Measurements from ENCODE around the gene ADRA2C. TPM values are rescaled to one million over a fixed set of nuclear protein-coding genes. Genes with fewer than 3 reads are reported as not detected.

Gene ADRA2C
- total RNA-seq, 2 experiments from 2014 or later = 0.21 TPM; not detected in 1

DNA sequence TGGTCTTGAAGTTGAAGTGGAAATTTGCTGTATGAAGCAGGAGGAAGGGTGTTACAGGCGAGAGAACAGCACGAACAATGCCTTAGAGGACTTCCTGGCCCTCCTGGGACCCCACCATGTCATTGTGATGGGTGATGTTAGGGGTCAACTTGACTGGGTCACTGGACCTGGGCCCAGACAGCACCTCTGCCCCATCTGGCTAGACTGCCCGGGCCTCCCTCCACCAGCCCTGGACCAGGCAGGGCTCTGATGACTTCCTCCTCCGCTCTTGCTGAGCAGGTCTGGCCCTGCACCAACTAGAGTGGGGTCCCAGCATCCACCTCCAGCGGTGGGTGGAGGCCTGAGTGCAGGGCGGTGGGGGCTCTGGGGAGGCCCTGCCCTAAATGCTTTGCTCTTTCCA is 48.9 kb upstream of the ADRA2C start:
- Histone ChIP-seq H3K4me3 (ENCODE audit: low read depth, low read length, poor library complexity, severe bottlenecking) (no peak overlapping the region), H3K27ac (ENCODE audit: low read depth, low read length, poor library complexity, severe bottlenecking) (no peak overlapping the region), H4K20me1 (ENCODE audit: insufficient read depth, low read length) (no peaks in the 10 kb centered on the region), H3K9me3 (ENCODE audit: low read length) (0 out of 2 replicates have a peak, but pooled peaks cover 6% of the 10 kb centered on the region), H3K9me2 (ENCODE audit: insufficient read depth, low read length) (no peaks in the 10 kb centered on the region), H3K4me2 (ENCODE audit: low read length) (no peak overlapping the region), H2AFZ (ENCODE audit: low read length) (no peak overlapping the region), H3K79me2 (ENCODE audit: insufficient read depth, low read depth, low read length) (no peaks in the 10 kb centered on the region), H3K4me1 (ENCODE audit: insufficient read depth, low read length, poor library complexity, severe bottlenecking) (no peaks in the 10 kb centered on the region), H3K36me3 (ENCODE audit: insufficient read depth, low read length) (no peaks in the 10 kb centered on the region)
- intact Hi-C loops (cut with micrococcal nuclease; ENCODE audit: unreplicated experiment) = no loop called here
- TF ChIP-seq, protein P1, sequence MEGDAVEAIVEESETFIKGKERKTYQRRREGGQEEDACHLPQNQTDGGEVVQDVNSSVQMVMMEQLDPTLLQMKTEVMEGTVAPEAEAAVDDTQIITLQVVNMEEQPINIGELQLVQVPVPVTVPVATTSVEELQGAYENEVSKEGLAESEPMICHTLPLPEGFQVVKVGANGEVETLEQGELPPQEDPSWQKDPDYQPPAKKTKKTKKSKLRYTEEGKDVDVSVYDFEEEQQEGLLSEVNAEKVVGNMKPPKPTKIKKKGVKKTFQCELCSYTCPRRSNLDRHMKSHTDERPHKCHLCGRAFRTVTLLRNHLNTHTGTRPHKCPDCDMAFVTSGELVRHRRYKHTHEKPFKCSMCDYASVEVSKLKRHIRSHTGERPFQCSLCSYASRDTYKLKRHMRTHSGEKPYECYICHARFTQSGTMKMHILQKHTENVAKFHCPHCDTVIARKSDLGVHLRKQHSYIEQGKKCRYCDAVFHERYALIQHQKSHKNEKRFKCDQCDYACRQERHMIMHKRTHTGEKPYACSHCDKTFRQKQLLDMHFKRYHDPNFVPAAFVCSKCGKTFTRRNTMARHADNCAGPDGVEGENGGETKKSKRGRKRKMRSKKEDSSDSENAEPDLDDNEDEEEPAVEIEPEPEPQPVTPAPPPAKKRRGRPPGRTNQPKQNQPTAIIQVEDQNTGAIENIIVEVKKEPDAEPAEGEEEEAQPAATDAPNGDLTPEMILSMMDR (conservative IDR thresholded peaks at IDR 0.05; ENCODE audit: low read length) = no peak
- no peak for TF ChIP-seq EZH2phosphoT487 (IDR thresholded peaks at IDR 0.05; ENCODE audit: borderline replicate concordance, low read depth, low read length)
- ChIA-PET POLR2A (no interaction called here), CTCF (ENCODE audit: unreplicated experiment) (no interaction called here)
- BruUV-seq (replicated peaks) = no TSS peak
- no peak for DNase-seq (ENCODE audit: low spot score)

DNA sequence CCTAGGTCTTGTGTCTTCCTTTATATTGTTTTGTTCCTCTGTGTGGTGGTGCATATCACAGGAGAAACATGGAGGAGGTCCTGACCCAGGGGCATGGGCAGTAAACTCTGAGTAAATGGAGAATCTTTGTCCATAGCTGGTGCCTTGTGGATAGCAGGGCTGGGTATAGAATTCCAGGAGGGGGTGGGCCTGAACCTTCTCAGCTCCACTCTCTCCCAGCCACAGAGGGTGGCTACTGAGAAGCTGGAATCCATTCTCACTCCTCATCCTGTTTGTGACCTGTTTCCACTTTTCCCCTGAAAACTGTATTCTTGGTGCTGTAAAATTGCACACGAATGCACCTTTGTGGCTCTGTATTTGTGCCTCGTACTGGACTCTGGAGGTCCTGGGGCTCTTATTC is 47.7 kb upstream of the ADRA2C start:
- Histone ChIP-seq H4K20me1 (ENCODE audit: insufficient read depth, low read length) (no peaks in the 10 kb centered on the region), H2AFZ (ENCODE audit: low read length) (no peak overlapping the region), H3K4me1 (ENCODE audit: insufficient read depth, low read length, poor library complexity, severe bottlenecking) (no peaks in the 10 kb centered on the region), H3K4me2 (ENCODE audit: low read length) (no peak overlapping the region), H3K27ac (ENCODE audit: low read depth, low read length, poor library complexity, severe bottlenecking) (no peak overlapping the region), H3K9me3 (ENCODE audit: low read length) (0 out of 2 replicates have a peak, but pooled peaks cover 6% of the 10 kb centered on the region), H3K79me2 (ENCODE audit: insufficient read depth, low read depth, low read length) (no peaks in the 10 kb centered on the region), H3K9me2 (ENCODE audit: insufficient read depth, low read length) (no peaks in the 10 kb centered on the region), H3K4me3 (ENCODE audit: low read depth, low read length, poor library complexity, severe bottlenecking) (no peak overlapping the region), H3K36me3 (ENCODE audit: insufficient read depth, low read length) (no peaks in the 10 kb centered on the region)
- BruUV-seq (replicated peaks) = no TSS peak
- no peak for DNase-seq (ENCODE audit: low spot score)
- TF ChIP-seq, protein P1 (conservative IDR thresholded peaks at IDR 0.05; ENCODE audit: low read length) = no peak
- TF ChIP-seq EZH2phosphoT487 (IDR thresholded peaks at IDR 0.05; ENCODE audit: borderline replicate concordance, low read depth, low read length) = no peak
- intact Hi-C loops (cut with micrococcal nuclease; ENCODE audit: unreplicated experiment) = no loop called here
- CTCF ChIA-PET (ENCODE audit: unreplicated experiment) = no interaction called here
- POLR2A ChIA-PET = no interaction called here

DNA sequence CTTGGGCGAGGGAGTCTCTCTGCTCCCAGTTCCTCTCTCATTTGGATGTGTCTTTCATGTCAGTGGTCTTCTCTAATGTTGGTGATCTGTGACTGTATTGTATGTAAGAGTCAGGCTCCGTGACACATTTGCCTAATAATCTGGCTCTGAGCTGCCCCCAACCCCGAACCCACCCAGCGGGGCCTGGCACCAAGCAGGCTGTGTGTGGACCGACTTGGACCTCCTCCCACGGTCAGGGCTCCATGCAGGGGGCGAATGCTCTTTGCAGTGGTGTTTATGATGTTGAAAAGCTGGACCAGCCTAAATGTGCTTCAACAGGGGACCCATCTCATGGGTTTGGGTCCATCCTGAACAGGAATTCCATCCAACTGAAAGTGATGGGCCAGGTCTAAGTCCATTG is 47.0 kb upstream of the ADRA2C start:
- CTCF ChIA-PET (ENCODE audit: unreplicated experiment) = no interaction called here
- Histone ChIP-seq H3K9me3 (ENCODE audit: low read length) (0 out of 2 replicates have a peak, but pooled peaks cover 6% of the 10 kb centered on the region), H3K4me1 (ENCODE audit: insufficient read depth, low read length, poor library complexity, severe bottlenecking) (no peaks in the 10 kb centered on the region), H3K79me2 (ENCODE audit: insufficient read depth, low read depth, low read length) (no peaks in the 10 kb centered on the region), H3K36me3 (ENCODE audit: insufficient read depth, low read length) (no peaks in the 10 kb centered on the region), H3K4me3 (ENCODE audit: low read depth, low read length, poor library complexity, severe bottlenecking) (no peak overlapping the region), H3K9me2 (ENCODE audit: insufficient read depth, low read length) (no peaks in the 10 kb centered on the region), H4K20me1 (ENCODE audit: insufficient read depth, low read length) (no peaks in the 10 kb centered on the region), H3K27ac (ENCODE audit: low read depth, low read length, poor library complexity, severe bottlenecking) (no peak overlapping the region), H2AFZ (ENCODE audit: low read length) (no peak overlapping the region), H3K4me2 (ENCODE audit: low read length) (no peak overlapping the region)
- BruUV-seq (replicated peaks) = no TSS peak
- TF ChIP-seq, protein P1 (conservative IDR thresholded peaks at IDR 0.05; ENCODE audit: low read length) = no peak
- no peak for TF ChIP-seq EZH2phosphoT487 (IDR thresholded peaks at IDR 0.05; ENCODE audit: borderline replicate concordance, low read depth, low read length)
- DNase-seq (ENCODE audit: low spot score) = no peak
- POLR2A ChIA-PET = no interaction called here
- intact Hi-C loops (cut with micrococcal nuclease; ENCODE audit: unreplicated experiment) = no loop called here

Measured in OCI-LY7 (cell line).